GM12872 (cell line): ENCODE results near the gene ABCA4.

Experiments used
- CTCF ChIP-seq: IDR thresholded peaks from 3 replicates; pipeline ENCODE4 v1.5.1; 2011; ENCODE audit warnings: low read depth, mild to moderate bottlenecking, low read length, moderate library complexity; ENCODE audit not compliant: insufficient read depth

ABCA4 gene

GRCh38 chr1:93976711-93977597 is 144.0 kb downstream of the ABCA4 start:
- no peak for TF ChIP-seq CTCF

GRCh38 chr1:93976291-93976690 is 144.7 kb downstream of the ABCA4 start:
- TF ChIP-seq CTCF: no peak

GRCh38 chr1:93972341-93972740 is 148.6 kb downstream of the ABCA4 start:
- TF ChIP-seq CTCF: no peak

DNA sequence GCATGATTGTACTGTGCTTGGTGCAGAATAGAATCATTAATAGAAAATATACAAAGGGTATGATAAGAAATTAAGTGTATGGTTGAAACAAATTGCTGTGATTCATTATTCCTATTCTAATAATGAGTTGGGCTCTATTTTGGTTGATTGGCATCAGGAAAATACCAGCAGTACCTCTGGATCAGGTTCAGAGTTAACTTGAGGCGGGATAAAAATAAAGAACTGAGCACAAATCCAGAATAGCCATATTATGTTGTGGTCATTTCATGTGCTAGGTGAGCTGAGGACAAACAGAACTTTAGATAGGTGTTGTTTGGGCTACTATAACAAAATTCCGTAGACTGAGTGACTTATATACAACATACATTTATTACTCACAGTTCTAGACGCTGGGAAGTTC is 151.1 kb downstream of the ABCA4 start:
- TF ChIP-seq CTCF: no peak

DNA sequence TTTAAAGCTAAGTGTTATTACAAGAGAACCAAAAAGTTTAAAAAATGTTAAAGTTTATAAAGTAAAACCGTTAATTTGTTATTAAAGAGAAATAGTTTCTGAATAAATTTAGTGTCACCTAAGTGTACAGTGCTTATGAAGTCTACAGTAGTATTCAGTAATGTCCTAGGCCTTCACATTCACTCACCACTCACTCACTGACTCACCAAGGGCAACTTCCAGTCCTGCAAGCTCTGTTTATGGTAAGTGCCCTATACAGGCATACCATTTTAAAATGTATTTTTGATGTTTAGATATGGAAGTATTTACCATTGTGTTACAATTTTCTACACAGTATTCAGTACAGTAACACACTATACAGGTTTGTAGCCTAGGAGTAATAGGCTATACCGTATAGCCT is 151.6 kb downstream of the ABCA4 start:
- TF ChIP-seq CTCF: no peak

DNA sequence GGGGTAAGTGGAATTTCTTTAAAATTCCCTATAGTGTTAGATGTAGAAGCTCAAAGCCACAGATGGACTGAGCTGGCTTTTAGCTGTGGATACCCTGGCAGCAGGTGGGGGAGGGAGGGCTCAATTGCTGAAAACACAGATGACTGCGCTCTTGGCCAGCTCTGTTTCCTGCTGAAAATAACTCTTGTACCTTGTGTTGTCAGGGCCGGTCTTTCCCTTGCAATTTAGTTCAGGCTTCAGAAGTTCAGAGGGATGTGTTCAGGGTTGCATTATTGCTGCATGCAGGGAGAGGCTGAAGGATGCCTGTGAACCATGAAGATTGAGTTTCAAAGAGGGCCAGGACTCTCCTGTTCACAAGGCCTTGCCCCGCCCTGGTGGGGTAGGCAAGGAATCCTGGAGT is 153.6 kb downstream of the ABCA4 start:
- no peak for TF ChIP-seq CTCF

- no peak for TF ChIP-seq CTCF
Measured at GRCh38 chr1:93965888-93966287, 155.1 kb downstream of the ABCA4 start.
